Adrenal gland (tissue), 12 donors: ENCODE measurements around the gene RSRC1. TPM values are rescaled to one million over a fixed set of nuclear protein-coding genes. Genes with fewer than 3 reads are reported as not detected.
"Not testable (repeated sequence)": the region's sequence is repeated elsewhere in the genome, so short reads cannot be mapped to it uniquely, and the experiment has no call there.

ENCODE experiments used
- DNase-seq, 7 donors: peaks; one replicate each; pipeline ENCODE4 v3.0.0-alpha.2; 2019 to 2020
- H3K27ac ChIP-seq, 5 donors: fragments of 200-600 bp; sonication (generic) in 4 of 5; 1 replicate in 3 of 5; 2 replicates in 2 of 5; pipeline versions ENCODE4 v1.5.1 to v1.8.0; 2016 to 2020; ENCODE audit warnings: mild to moderate bottlenecking in 1 of 5
- H3K27me3 ChIP-seq: fragments of 200-600 bp; 2 replicates; pipeline ENCODE4 v1.8.0; 2021
- H3K36me3 ChIP-seq, 2 donors: fragments of 200-600 bp; replicated peaks in 1 of 2; 1 replicate in 1 of 2; 2 replicates in 1 of 2; pipeline versions ENCODE4 v1.5.1 to v1.8.0; 2018 to 2022
- H3K4me1 ChIP-seq, 2 donors: fragments of 200-600 bp; replicated peaks in 1 of 2; 1 replicate in 1 of 2; 2 replicates in 1 of 2; pipeline versions ENCODE4 v1.5.1 to v1.8.0; 2018 to 2021
- H3K4me3 ChIP-seq, 4 donors: fragments of 200-600 bp; sonication (generic) in 3 of 4; one replicate each; pipeline ENCODE4 v1.5.1; 2016 to 2018
- H3K9me3 ChIP-seq, 3 donors: fragments of 200-600 bp; sonication (generic) in 1 of 3; replicated peaks in 1 of 3; 1 replicate in 2 of 3; 2 replicates in 1 of 3; pipeline versions ENCODE4 v1.5.1 to v1.8.0; 2016 to 2021
- POLR2A ChIP-seq, 2 donors: fragments of 450-650 bp; IDR thresholded peaks; one replicate each; pipeline ENCODE4 v1.6.1; 2017; ENCODE audit warnings: antibody characterized with exemption in 2 of 2, mild to moderate bottlenecking in 2 of 2, moderate library complexity in 1 of 2
- WGBS, 4 donors: extraction: QIAGEN DNeasy Blood & Tissue Kit in 2 of 4; methylation state at CpG; one replicate each; pipeline versions ENCODE4 v1.1.5 to v1.1.7; 2013 to 2017; 5-methylcytosine and 5-hydroxymethylcytosine counted together
- intact Hi-C, 2 donors: fragments of 100-400 bp; cut with DNase I; formaldehyde crosslinking; loops; one replicate each; pipeline versions ENCODE4 v1.14.1 to v1.15.0; 2022 to 2023
- polyA plus RNA-seq, 3 donors: library from polyadenylated mRNA; stranded (reverse); fragments of 200-250 nt in 2 of 3; fragments of 350-450 nt in 1 of 3; fragmentation: Illumina TruSeq in 1 of 3; extraction: RNeasy Lipid Tissue Mini Kit (QIAGEN cat#74804) in 1 of 3; gene quantifications; one replicate each; pipeline ENCODE4 v1.2.3, GENCODE V29; 2013 to 2014
- total RNA-seq, 9 donors: library from RNA; depleted of rRNA in 4 of 9; stranded (reverse); fragments of >200 nt in 4 of 9; fragments of 120-200 nt in 1 of 9; fragmentation: NEBNext Ultra II Directional in 1 of 9; extraction: Animal tissue kit (Norgen Biotek cat#: 25700) in 1 of 9; gene quantifications; one replicate each; pipeline versions ENCODE4 v1.1.0 to v1.2.4, GENCODE V29; 2013 to 2023
- TF ChIP-seq, protein P1 (sequence below), 6 experiments: fragments of 450-650 bp in 4 of 6; fragments of 200-600 bp in 2 of 6; sonication (generic) in 1 of 6; IDR thresholded peaks; 1 replicate in 5 of 6; 2 replicates in 1 of 6; pipeline versions ENCODE4 v1.5.1 to v1.8.0; 2016 to 2021; ENCODE audit warnings: antibody characterized with exemption in 6 of 6, mild to moderate bottlenecking in 2 of 6, moderate library complexity in 1 of 6
- donor health status: healthy with polysubstance abuse.
- donor health status: Bipolar disorder and iron deficiency.
- donor health status: DM: yes; HTN: yes; CAD: no.
- donor health status: DM: no; HTN: no; CAD: no.
- donor health status: DM: no; HTN: no; CAD: no.
- donor health status: DM: yes; HTN: yes; CAD: no.

The RSRC1 gene
- total and polyA plus RNA-seq, 12 donors, result 12.6 to 125 (median 37.5) TPM

GRCh38 chr3:158404131-158404718, 294.3 kb downstream of the RSRC1 start:
- DNase-seq, result no peak
- Histone ChIP-seq H3K4me1 (no peaks in the 10 kb centered on the region), H3K27me3 (no peaks in the 10 kb centered on the region), H3K9me3 (no peaks in the 10 kb centered on the region), H3K27ac (no peak overlapping the region), H3K36me3 (no peaks in the 10 kb centered on the region), H3K4me3 (no peak overlapping the region)
- intact Hi-C loops, result no loop called here
- TF ChIP-seq, protein P1, sequence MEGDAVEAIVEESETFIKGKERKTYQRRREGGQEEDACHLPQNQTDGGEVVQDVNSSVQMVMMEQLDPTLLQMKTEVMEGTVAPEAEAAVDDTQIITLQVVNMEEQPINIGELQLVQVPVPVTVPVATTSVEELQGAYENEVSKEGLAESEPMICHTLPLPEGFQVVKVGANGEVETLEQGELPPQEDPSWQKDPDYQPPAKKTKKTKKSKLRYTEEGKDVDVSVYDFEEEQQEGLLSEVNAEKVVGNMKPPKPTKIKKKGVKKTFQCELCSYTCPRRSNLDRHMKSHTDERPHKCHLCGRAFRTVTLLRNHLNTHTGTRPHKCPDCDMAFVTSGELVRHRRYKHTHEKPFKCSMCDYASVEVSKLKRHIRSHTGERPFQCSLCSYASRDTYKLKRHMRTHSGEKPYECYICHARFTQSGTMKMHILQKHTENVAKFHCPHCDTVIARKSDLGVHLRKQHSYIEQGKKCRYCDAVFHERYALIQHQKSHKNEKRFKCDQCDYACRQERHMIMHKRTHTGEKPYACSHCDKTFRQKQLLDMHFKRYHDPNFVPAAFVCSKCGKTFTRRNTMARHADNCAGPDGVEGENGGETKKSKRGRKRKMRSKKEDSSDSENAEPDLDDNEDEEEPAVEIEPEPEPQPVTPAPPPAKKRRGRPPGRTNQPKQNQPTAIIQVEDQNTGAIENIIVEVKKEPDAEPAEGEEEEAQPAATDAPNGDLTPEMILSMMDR (IDR thresholded peaks at IDR 0.05), result no peak
- WGBS, 4 donors, result 61 to 79% (median 65%) methylated on average over 1 of the region's 1 CpG

GRCh38 chr3:158405507-158405906, 295.6 kb downstream of the RSRC1 start:
- intact Hi-C loops, result no loop called here
- Histone ChIP-seq H3K4me1 (no peaks in the 10 kb centered on the region), H3K36me3 (no peaks in the 10 kb centered on the region), H3K27ac (no peak overlapping the region), H3K27me3 (no peaks in the 10 kb centered on the region), H3K9me3 (no peaks in the 10 kb centered on the region), H3K4me3 (no peak overlapping the region)
- TF ChIP-seq, protein P1 (IDR thresholded peaks at IDR 0.05), result no peak
- TF ChIP-seq POLR2A (IDR thresholded peaks at IDR 0.05), result no peak
- WGBS, 4 donors, result 92 to 96% (median 94%) methylated on average over 2 of the region's 2 CpGs
- DNase-seq, result no peak

DNA sequence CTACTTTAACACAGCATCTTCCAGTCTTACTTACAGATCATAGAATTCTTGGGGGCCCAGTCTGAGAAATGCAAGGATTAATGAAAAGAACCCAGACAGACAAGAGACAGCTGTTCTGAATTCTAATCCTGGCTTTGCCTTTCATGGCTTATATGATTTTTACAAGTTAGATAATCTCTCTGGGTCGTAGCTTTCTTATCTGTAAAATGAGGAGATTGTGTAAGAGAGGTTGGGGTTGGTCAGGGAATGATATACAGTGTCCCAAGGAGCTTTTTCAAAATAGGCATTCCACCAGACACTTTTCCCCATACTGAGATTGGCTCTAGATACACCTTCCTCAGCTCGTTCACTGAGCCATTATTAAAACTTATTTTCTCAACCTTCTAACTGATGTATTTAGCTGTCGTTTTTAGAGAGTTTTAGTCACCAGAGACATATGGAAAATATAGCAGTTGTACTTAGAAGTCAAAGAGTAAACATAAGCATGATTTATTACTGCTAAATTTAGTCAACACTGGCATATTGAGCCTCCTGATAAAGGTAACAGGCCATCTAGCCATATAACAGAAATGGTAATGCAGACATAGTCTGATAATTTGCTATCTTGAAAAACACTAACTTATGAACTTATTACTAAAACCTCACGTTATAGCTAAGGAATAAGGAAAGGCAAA, 298.1 kb downstream of the RSRC1 start:
- Histone ChIP-seq H3K4me3 (no peak overlapping the region), H3K4me1 (no peaks in the 10 kb centered on the region), H3K9me3 (no peaks in the 10 kb centered on the region), H3K27me3 (no peaks in the 10 kb centered on the region), H3K27ac (no peak overlapping the region), H3K36me3 (no peaks in the 10 kb centered on the region)
- 63 to 69% (median 67%) methylated on average over 4 of the region's 4 CpGs for WGBS, 4 donors
- TF ChIP-seq, protein P1 (IDR thresholded peaks at IDR 0.05), result no peak
- no peak for TF ChIP-seq POLR2A (IDR thresholded peaks at IDR 0.05)
- no peak for DNase-seq
- intact Hi-C loops, result no loop called here

GRCh38 chr3:158408518-158408897, 298.6 kb downstream of the RSRC1 start:
- DNase-seq, intact Hi-C loops, H3K9me3 ChIP-seq, H3K4me3 ChIP-seq, H3K36me3 ChIP-seq, H3K27me3 ChIP-seq, H3K27ac ChIP-seq, H3K4me1 ChIP-seq: not testable (repeated sequence)
- 75 to 81% (median 81%) methylated on average over 5 of the region's 5 CpGs for WGBS, 4 donors

DNA sequence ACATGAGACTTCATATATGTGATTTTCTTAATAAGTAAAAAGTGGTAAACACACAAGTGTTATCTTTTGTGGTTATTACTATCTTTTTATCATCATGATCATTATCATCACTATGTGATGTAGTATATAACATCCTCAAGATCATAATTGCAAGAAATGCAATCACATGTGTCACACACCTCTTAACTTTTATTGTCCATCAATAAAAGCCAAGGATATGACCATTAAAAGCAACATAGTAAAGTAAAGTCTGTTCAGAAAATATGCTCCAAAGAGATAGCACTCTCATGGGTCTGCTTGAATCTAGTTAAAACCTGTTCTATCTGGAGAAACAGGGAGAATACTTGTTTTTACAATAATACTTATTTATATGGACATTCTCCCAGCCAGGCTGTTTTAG, 308.1 kb downstream of the RSRC1 start:
- Histone ChIP-seq H3K36me3 (no peaks in the 10 kb centered on the region), H3K27me3 (no peaks in the 10 kb centered on the region), H3K4me3 (no peak overlapping the region), H3K9me3 (no peaks in the 10 kb centered on the region), H3K4me1 (no peaks in the 10 kb centered on the region), H3K27ac (no peak overlapping the region)
- intact Hi-C loops, result no loop called here
- no peak for DNase-seq
- TF ChIP-seq, protein P1 (IDR thresholded peaks at IDR 0.05), result no peak
- no peak for TF ChIP-seq POLR2A (IDR thresholded peaks at IDR 0.05)
